Lower lobe of right lung (tissue), 2 donors: Measurements from ENCODE around the gene ZNF546. TPM values are rescaled to one million over a fixed set of nuclear protein-coding genes. Genes with fewer than 3 reads are reported as not detected.
"Not testable (repeated sequence)": the region's sequence is repeated elsewhere in the genome, so short reads cannot be mapped to it uniquely, and the experiment has no call there.

ENCODE experiments used
- ATAC-seq, 2 donors: fragments of 200-7000 bp; cut with Tn5 transposase; one replicate each; pipeline ENCODE4 v1.9.1; 2020 to 2022; ENCODE audit warnings: mild to moderate bottlenecking in 2 of 2, moderate library complexity in 2 of 2
- DNase-seq: peaks from one replicate; pipeline ENCODE4 v3.0.0-alpha.2; 2020
- H3K27ac ChIP-seq: fragments of 200-600 bp; one replicate; pipeline ENCODE4 v1.8.0; 2022
- H3K27me3 ChIP-seq: fragments of 200-600 bp; one replicate; pipeline ENCODE4 v1.8.0; 2022; ENCODE audit warnings: low read depth
- H3K36me3 ChIP-seq: fragments of 200-600 bp; one replicate; pipeline ENCODE4 v1.8.0; 2022; ENCODE audit warnings: mild to moderate bottlenecking
- H3K4me1 ChIP-seq: fragments of 200-600 bp; one replicate; pipeline ENCODE4 v1.8.0; 2022
- H3K4me3 ChIP-seq: fragments of 200-600 bp; one replicate; pipeline ENCODE4 v1.8.0; 2022; ENCODE audit warnings: mild to moderate bottlenecking
- H3K9me3 ChIP-seq: fragments of 200-600 bp; one replicate; pipeline ENCODE4 v1.8.0; 2022
- CTCF ChIP-seq: fragments of 200-600 bp; IDR thresholded peaks from one replicate; pipeline ENCODE4 v1.8.0; 2022; ENCODE audit warnings: antibody characterized with exemption, mild to moderate bottlenecking
- intact Hi-C: fragments of 100-400 bp; cut with DNase I; formaldehyde crosslinking; loops from one replicate; pipeline ENCODE4 v1.11.0; 2022
- total RNA-seq: library from RNA; stranded (reverse); fragmentation: NEBNext Ultra II Directional; extraction: Animal tissue kit (Norgen Biotek cat#: 25700); gene quantifications from one replicate; pipeline ENCODE4 v1.2.1, GENCODE V29; 2021
- donor health status: DM: no; HTN: yes; CAD: no; lungs with severe emphysema.

Gene ZNF546
- total RNA-seq, 1 donor from 2014 or later: 7.4 TPM

GRCh38 chr19:40025938-40026596 lies 29.2 kb downstream of the ZNF546 start:
- H3K27me3 ChIP-seq: no peaks in the 10 kb centered on the region
- intact Hi-C loops: no loop called here
- ATAC-seq: no peak
- no peaks in the 10 kb centered on the region for H3K36me3 ChIP-seq
- H3K4me3 ChIP-seq: no peak overlapping the region
- DNase-seq: no peak
- no peaks in the 10 kb centered on the region for H3K4me1 ChIP-seq
- no peak for TF ChIP-seq CTCF
- no peak overlapping the region for H3K27ac ChIP-seq
- peaks cover 98% of the 10 kb centered on the region for H3K9me3 ChIP-seq

- Histone ChIP-seq H3K4me1 (no peaks in the 10 kb centered on the region), H3K27me3 (no peaks in the 10 kb centered on the region), H3K36me3 (no peaks in the 10 kb centered on the region), H3K27ac (no peak overlapping the region), H3K4me3 (no peak overlapping the region), H3K9me3 (peaks cover 98% of the 10 kb centered on the region)
- intact Hi-C loops: no loop called here
- ATAC-seq (no peak), DNase-seq (no peak)
- TF ChIP-seq CTCF: no peak
These were observed 29.7 kb downstream of the ZNF546 start for GRCh38 chr19:40026597-40026970.

- Histone ChIP-seq H3K9me3 (peaks cover 88% of the 10 kb centered on the region), H3K4me1 (no peaks in the 10 kb centered on the region), H3K27ac (no peak overlapping the region), H3K4me3 (no peak overlapping the region), H3K27me3 (no peaks in the 10 kb centered on the region), H3K36me3 (no peaks in the 10 kb centered on the region)
- ATAC-seq: no peak
- no peak for DNase-seq
- intact Hi-C loops: no loop called here
- no peak for TF ChIP-seq CTCF
These were observed 37.2 kb downstream of the ZNF546 start for GRCh38 chr19:40033989-40034560.

GRCh38 chr19:40035996-40036395 lies 39.1 kb downstream of the ZNF546 start:
- H3K9me3 ChIP-seq: peaks cover 69% of the 10 kb centered on the region

GRCh38 chr19:40038047-40038446 lies 41.2 kb downstream of the ZNF546 start:
- H3K4me3 ChIP-seq, intact Hi-C loops, H3K27ac ChIP-seq, H3K4me1 ChIP-seq, DNase-seq, H3K36me3 ChIP-seq, ATAC-seq, H3K27me3 ChIP-seq: not testable (repeated sequence)
- H3K9me3 ChIP-seq: peaks cover 53% of the 10 kb centered on the region

More at GRCh38 chr19:40035996-40036395, 39.1 kb downstream of the ZNF546 start:
- ATAC-seq: no peak
- Histone ChIP-seq H3K4me1 (no peaks in the 10 kb centered on the region), H3K27me3 (no peaks in the 10 kb centered on the region), H3K36me3 (no peaks in the 10 kb centered on the region), H3K27ac (no peak overlapping the region), H3K4me3 (no peak overlapping the region)
- intact Hi-C loops: no loop called here
- DNase-seq: no peak
- no peak for TF ChIP-seq CTCF

GRCh38 chr19:40041718-40042117 lies 44.9 kb downstream of the ZNF546 start:
- Histone ChIP-seq H3K9me3 (peaks cover 37% of the 10 kb centered on the region), H3K36me3 (peaks cover 35% of the 10 kb centered on the region)
- intact Hi-C loops, H3K4me3 ChIP-seq, H3K27ac ChIP-seq, H3K4me1 ChIP-seq, H3K27me3 ChIP-seq, DNase-seq, ATAC-seq: not testable (repeated sequence)
